ENCODE measurements around the gene CHKA.

CHKA gene

GRCh38 chr11:68140496-68141245, 19.5 kb upstream of the CHKA start:
- DNase-seq (ENCODE audit: low read depth in 1 of 2, low spot score in 1 of 2), result no peak
- in situ Hi-C loops (cut with HindIII; ENCODE audit: low pct_unique_long_range_greater_than_20kb, low sequenced_read_pairs), result no loop called here
- no peak for TF ChIP-seq JUND (IDR thresholded peaks at IDR 0.05; ENCODE audit: low read depth)

GRCh38 chr11:68138237-68138636, 17.0 kb upstream of the CHKA start:
- in situ Hi-C loops (cut with HindIII; ENCODE audit: low pct_unique_long_range_greater_than_20kb, low sequenced_read_pairs), result no loop called here
- DNase-seq (ENCODE audit: low read depth in 1 of 2, low spot score in 1 of 2), result peak in 1 of 2 experiments; percentile 41
- TF ChIP-seq JUND (IDR thresholded peaks at IDR 0.05; ENCODE audit: low read depth), result no peak

DNA sequence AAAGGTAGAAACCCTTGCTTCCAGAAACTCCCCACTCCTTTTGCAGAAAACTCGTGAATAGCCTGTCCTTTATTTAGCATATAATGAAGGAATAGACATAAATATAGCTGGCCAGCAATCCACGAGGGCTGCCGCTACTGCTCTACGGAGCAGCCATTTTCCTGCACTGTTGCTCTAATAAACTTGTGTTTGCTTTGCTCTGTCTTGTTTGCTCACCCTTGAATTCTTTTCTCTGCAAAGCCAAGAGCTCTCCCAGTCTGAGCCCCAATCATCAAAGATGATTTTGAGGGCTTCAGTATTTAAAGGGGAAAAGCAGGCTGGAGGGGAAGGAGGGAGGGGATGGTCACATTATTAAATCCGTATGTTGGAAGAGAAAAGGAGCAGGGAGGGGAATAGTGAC, 16.6 kb upstream of the CHKA start:
- DNase-seq (ENCODE audit: low read depth in 1 of 2, low spot score in 1 of 2), result peak; percentile 35 to 65
- TF ChIP-seq JUND (IDR thresholded peaks at IDR 0.05; ENCODE audit: low read depth), result no peak
- in situ Hi-C loops (cut with HindIII; ENCODE audit: low pct_unique_long_range_greater_than_20kb, low sequenced_read_pairs), result no loop called here

DNA sequence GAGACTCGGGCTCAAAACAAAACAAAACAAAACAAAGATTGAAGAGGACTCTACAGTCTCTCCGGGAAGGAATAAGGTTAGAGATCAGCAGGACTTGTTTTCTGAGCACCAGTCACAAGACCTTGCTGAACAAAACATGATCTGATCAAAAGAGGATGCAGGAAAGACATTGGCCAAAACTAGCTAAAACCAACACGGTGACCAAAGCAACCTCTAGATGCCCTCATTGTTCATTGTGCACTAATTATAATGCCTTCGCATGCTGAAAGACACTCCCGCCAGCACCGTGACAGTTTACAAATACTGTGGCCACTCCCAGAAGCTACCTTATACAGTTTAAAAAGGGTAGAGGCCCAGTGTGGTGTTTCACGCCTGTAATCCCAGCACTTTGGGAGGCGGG, 15.7 kb upstream of the CHKA start:
- peak in 1 of 2 experiments; percentile 53 for DNase-seq (ENCODE audit: low read depth in 1 of 2, low spot score in 1 of 2)
- in situ Hi-C loops (cut with HindIII; ENCODE audit: low pct_unique_long_range_greater_than_20kb, low sequenced_read_pairs), result no loop called here
- no peak for TF ChIP-seq JUND (IDR thresholded peaks at IDR 0.05; ENCODE audit: low read depth)

- in situ Hi-C loops (cut with HindIII; ENCODE audit: low pct_unique_long_range_greater_than_20kb, low sequenced_read_pairs), result no loop called here
- TF ChIP-seq JUND (IDR thresholded peaks at IDR 0.05; ENCODE audit: low read depth), result no peak
- DNase-seq (ENCODE audit: low read depth in 1 of 2, low spot score in 1 of 2), result no peak
Measured at GRCh38 chr11:68135161-68135560, 14.0 kb upstream of the CHKA start.

DNA sequence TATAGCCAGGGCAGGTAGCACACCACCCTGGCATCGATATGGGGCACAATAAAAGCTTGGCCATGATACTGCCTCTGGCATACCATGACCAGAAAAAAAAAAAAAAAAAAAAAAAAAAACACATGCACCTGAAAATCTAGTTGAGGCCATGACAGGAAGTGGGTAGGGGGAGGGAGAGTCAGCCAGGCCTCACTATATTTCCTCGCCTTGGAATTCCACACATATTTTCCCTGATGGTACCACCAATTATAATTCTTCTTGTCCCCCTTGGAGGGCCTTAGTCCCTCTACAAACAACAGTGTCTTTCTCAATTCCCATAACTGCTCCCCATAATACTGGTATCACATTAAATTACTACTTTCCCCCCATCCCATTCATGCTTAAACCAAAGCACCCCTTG, 12.6 kb upstream of the CHKA start:
- in situ Hi-C loops (cut with HindIII; ENCODE audit: low pct_unique_long_range_greater_than_20kb, low sequenced_read_pairs), result no loop called here
- DNase-seq (ENCODE audit: low read depth in 1 of 2, low spot score in 1 of 2), result no peak
- no peak for TF ChIP-seq JUND (IDR thresholded peaks at IDR 0.05; ENCODE audit: low read depth)

GRCh38 chr11:68130121-68130520, 8.9 kb upstream of the CHKA start:
- no peak for DNase-seq (ENCODE audit: low read depth in 1 of 2, low spot score in 1 of 2)
- in situ Hi-C loops (cut with HindIII; ENCODE audit: low pct_unique_long_range_greater_than_20kb, low sequenced_read_pairs), result no loop called here
- no peak for TF ChIP-seq JUND (IDR thresholded peaks at IDR 0.05; ENCODE audit: low read depth)

- in situ Hi-C loops (cut with HindIII; ENCODE audit: low pct_unique_long_range_greater_than_20kb, low sequenced_read_pairs), result no loop called here
- no peak for TF ChIP-seq JUND (IDR thresholded peaks at IDR 0.05; ENCODE audit: low read depth)
- peak in 1 of 2 experiments; percentile 46 for DNase-seq (ENCODE audit: low read depth in 1 of 2, low spot score in 1 of 2)
Measured at GRCh38 chr11:68128682-68129327, 7.6 kb upstream of the CHKA start.

DNA sequence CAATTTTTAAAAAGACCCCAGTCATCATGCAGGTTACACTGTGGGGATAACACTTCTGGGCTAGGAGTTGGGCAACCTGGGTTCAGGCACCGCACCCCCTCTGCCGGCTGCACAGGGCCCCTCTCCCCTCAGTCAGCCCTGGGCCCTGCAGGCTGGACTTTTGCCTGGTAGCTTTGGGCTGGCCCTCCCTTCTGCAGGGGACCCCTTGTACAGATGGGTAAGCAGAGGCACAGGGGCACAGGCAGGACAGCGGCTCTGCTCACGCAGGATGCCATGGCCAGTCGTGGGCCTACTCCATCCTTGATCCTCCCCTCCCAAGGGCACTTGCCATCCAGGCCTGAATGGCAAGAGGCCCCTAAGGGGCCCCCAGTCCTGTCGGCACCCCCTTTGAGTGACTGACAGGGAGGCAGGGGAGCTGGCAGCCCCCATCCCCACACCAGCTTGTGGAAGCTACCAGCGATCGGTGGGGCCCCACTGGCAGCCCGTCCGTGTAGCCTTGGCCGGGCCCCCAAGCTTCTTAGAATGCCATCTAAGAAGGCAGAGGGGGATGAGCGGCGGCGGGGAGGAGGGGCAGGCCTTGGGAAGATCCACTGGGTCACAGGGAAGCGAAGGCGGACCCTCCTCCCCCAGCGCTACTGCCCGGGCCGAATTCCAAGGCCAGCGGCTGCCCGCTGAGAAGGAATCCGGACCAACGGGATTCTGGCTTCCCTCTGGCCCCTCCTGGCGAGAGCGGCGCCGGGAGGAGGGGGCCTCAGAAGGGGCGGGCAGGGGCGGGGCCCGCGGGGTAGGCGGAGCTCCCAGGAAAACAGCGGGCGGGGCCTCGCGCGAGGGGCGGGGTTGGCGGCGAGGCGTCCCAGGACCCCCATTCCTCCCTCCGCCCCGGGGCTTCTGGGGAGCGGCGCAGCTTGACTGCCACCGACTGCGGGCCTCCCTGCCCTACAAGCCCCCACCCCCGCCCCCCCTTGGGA, 6.8 kb upstream of the CHKA start:
- in situ Hi-C loops (cut with HindIII; ENCODE audit: low pct_unique_long_range_greater_than_20kb, low sequenced_read_pairs), result no loop called here
- DNase-seq (ENCODE audit: low read depth in 1 of 2, low spot score in 1 of 2), result peak; percentile 80 to 98

GRCh38 chr11:68125164-68125563, 4.0 kb upstream of the CHKA start:
- no peak for TF ChIP-seq JUND (IDR thresholded peaks at IDR 0.05; ENCODE audit: low read depth)
- in situ Hi-C loops (cut with HindIII; ENCODE audit: low pct_unique_long_range_greater_than_20kb, low sequenced_read_pairs), result no loop called here
- no peak for DNase-seq (ENCODE audit: low read depth in 1 of 2, low spot score in 1 of 2)

More for the DNA sequence above, 6.8 kb upstream of the CHKA start:
- TF ChIP-seq JUND (IDR thresholded peaks at IDR 0.05; ENCODE audit: low read depth), result no peak

DNA sequence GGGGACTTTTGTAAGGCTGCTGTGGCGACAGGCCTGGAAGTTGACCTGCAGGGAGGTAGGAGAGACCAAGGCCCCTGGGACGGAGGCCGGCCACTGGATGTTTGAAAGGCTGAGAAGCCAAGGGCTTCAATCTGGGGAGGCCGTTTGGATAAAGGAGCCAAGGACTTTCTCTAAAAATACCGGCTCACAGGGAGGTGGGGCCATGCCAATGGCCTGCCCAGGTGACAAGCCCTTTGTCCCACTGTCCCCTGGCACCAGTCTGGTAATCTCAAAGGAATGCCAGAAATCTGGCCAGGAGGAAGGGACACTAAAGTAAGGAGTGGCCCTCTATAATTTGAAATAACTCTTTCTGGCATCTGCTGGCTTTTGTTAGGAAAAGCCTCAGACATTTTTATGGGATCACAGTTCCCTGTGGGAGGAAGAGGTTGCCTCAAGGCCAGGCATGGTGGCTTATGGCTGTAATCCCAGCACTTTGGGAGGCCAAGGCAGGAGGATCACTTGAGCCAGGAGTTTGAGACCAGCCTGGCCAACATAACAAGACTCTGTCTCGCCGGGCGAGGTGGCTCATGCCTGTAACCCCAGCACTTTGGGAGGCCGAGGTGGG, 1.9 kb upstream of the CHKA start:
- DNase-seq (ENCODE audit: low read depth in 1 of 2, low spot score in 1 of 2), result peak; percentile 47 to 94
- in situ Hi-C loops (cut with HindIII; ENCODE audit: low pct_unique_long_range_greater_than_20kb, low sequenced_read_pairs), result no loop called here
- TF ChIP-seq JUND (IDR thresholded peaks at IDR 0.05; ENCODE audit: low read depth), result no peak
